RCC 7860 (cell line): ENCODE data around the gene NAPG.
A peak's percentile ranks its signal among the peaks of the same experiment; 100 is the strongest.
"Not testable (repeated sequence)": the region's sequence is repeated elsewhere in the genome, so short reads cannot be mapped to it uniquely, and the experiment has no call there.

Experiments
- DNase-seq: peaks from one replicate; pipeline ENCODE4 v3.0.0-alpha.2; 2015; ENCODE audit warnings: low spot score
- FAIRE-seq: peaks from 2 replicates; lab custom pipeline; 2012; peaks lifted over from hg19 to GRCh38; lab: Jason Lieb, UNC

NAPG gene

GRCh38 chr18:10525697-10526560 lies at the start of gene NAPG:
Gene NAPG, plus strand, starts transcription at chr18:10526027. Its CDS starts 76 bp downstream, at chr18:10526103.
- peak; percentile 77 for DNase-seq
- FAIRE-seq, result peak; percentile 22

GRCh38 chr18:10476338-10476791 lies 49.5 kb upstream of the NAPG start:
- DNase-seq, result no peak
- FAIRE-seq, result no peak

GRCh38 chr18:10477121-10477862 lies 48.5 kb upstream of the NAPG start:
- FAIRE-seq (no peak), DNase-seq (no peak)

GRCh38 chr18:10477863-10478260 lies 48.0 kb upstream of the NAPG start:
- FAIRE-seq, result no peak
- no peak for DNase-seq

GRCh38 chr18:10481831-10482230 lies 44.0 kb upstream of the NAPG start:
- FAIRE-seq, result no peak
- DNase-seq, result no peak

- FAIRE-seq (no peak), DNase-seq (no peak)
Observed at GRCh38 chr18:10482363-10482984, 43.4 kb upstream of the NAPG start.

GRCh38 chr18:10482985-10483949 lies 42.6 kb upstream of the NAPG start:
- FAIRE-seq, result no peak
- DNase-seq, result no peak

GRCh38 chr18:10485475-10485874 lies 40.4 kb upstream of the NAPG start:
- FAIRE-seq, result no peak

GRCh38 chr18:10486362-10486761 lies 39.5 kb upstream of the NAPG start:
- no peak for FAIRE-seq

More at GRCh38 chr18:10485475-10485874, 40.4 kb upstream of the NAPG start:
- no peak for DNase-seq

GRCh38 chr18:10487154-10487553 lies 38.7 kb upstream of the NAPG start:
- DNase-seq (no peak), FAIRE-seq (no peak)

More at GRCh38 chr18:10486362-10486761, 39.5 kb upstream of the NAPG start:
- no peak for DNase-seq

- FAIRE-seq (no peak), DNase-seq (no peak)
Observed at GRCh38 chr18:10488017-10488416, 37.8 kb upstream of the NAPG start.

GRCh38 chr18:10490401-10491165 lies 35.2 kb upstream of the NAPG start:
- FAIRE-seq (no peak), DNase-seq (peak; percentile 17)

- FAIRE-seq (no peak), DNase-seq (no peak)
Observed at GRCh38 chr18:10495936-10496335, 29.9 kb upstream of the NAPG start.

GRCh38 chr18:10497206-10497749 lies 28.5 kb upstream of the NAPG start:
- FAIRE-seq (no peak), DNase-seq (no peak)

- DNase-seq, result no peak
- FAIRE-seq, result no peak
Observed at GRCh38 chr18:10499230-10499629, 26.6 kb upstream of the NAPG start.

GRCh38 chr18:10500038-10500437 lies 25.8 kb upstream of the NAPG start:
- DNase-seq (no peak), FAIRE-seq (no peak)

GRCh38 chr18:10504723-10505122 lies 21.1 kb upstream of the NAPG start:
- DNase-seq (no peak), FAIRE-seq (no peak)

- DNase-seq, FAIRE-seq: not testable (repeated sequence)
Observed at GRCh38 chr18:10505892-10506291, 19.9 kb upstream of the NAPG start.

- DNase-seq (no peak), FAIRE-seq (no peak)
Observed at GRCh38 chr18:10508591-10508990, 17.2 kb upstream of the NAPG start.
